NCI-H2227 treated with DMSO at 0.1 percent for 48 hours (cell line): ENCODE results near the gene FANCM.
"Not testable (repeated sequence)": the region's sequence is repeated elsewhere in the genome, so short reads cannot be mapped to it uniquely, and the experiment has no call there.

Experiments
- DNase-seq: peaks from one replicate; lab custom pipeline; 2025; lab: John Stamatoyannopoulos, UW

The FANCM gene

DNA sequence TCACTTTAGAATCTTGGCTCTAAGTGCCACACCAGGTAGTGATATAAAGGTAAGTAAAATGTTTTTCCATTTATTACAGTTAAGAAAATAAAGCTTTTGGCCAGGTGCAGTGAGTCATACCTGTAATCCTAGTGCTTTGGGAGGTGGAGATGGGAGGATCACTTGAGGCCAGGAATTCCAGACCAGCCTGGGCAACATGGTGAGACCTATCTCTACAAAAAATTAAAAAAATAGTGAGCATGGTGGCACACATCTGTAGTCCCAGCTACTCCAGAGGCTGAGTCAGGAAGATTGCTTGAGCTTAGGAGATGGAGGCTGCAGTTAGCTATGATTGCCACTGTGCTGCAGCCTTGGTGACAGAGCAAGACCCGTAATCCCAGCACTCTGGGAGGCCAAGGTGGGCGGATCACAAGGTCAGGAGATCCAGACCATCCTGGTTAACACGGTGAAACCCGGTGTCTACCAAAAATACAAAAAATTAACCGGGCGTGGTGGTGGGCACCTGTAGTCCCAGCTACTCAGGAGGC, 5.0 kb downstream of the FANCM start:
- DNase-seq: no peak

- not testable (repeated sequence) for DNase-seq
These were observed 6.4 kb downstream of the FANCM start for GRCh38 chr14:45142083-45142482.

DNA sequence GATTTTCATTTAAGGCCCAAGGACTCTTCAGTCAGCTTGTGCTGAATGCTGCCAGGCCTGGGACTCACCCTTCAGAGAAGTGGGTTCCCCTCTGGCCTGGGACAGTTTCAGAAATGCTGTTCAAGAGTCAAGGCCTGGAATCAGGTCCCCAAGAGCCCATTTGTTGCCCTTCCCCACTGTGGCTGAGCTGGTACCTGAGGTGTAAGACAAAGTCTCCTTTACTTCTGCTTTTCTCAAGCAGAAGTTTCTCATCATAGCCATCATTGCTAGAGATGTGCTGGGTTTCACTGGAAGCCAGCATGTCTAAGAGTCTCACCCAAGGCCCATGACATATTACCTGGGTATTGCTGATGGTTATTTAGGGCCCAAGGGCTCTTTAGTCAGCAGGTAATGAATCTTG, 8.9 kb downstream of the FANCM start:
- DNase-seq: no peak

GRCh38 chr14:45145214-45145613, 9.5 kb downstream of the FANCM start:
- DNase-seq: no peak

GRCh38 chr14:45149602-45150001, 13.9 kb downstream of the FANCM start:
- DNase-seq: no peak

- no peak for DNase-seq
These were observed 14.7 kb downstream of the FANCM start for GRCh38 chr14:45150386-45150890.

GRCh38 chr14:45156067-45156466, 20.3 kb downstream of the FANCM start:
- DNase-seq: no peak

DNA sequence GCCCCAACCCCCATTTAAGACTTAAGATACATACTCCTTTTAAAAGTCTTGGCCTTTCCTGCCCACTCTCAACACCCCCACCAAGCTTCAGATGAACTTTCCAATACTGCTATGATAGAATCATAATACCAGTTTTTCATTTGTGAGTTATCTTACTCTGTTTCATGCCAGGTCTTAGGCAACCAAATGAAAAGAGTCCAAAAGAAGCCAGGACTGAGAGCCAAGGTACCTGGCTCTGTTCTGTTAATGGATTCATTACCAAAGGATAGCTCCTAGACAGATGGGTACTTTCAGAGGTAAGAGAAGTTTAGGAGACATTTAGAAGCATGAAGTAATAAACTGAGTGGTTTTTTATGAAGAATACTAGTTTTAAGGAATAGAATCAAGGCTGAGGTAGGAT, 34.2 kb downstream of the FANCM start:
- DNase-seq: no peak

DNA sequence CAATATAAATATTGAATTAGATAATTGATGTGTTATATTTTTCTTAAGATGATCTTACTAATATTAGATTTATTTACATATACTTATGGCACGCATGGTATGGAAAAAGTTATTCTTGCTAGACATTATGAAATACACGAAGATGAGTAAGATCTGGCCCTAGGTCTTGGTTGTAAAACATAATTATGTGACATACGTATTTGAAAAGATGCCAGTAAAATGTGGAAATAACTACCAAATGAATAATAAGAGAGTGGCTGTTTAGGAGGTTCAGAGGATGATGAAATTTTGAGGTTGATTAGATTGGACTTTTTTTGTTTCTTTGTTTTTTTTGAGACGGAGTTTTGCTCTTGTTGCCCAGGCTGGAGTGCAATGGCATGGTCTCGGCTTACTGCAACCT, 41.3 kb downstream of the FANCM start:
- no peak for DNase-seq

DNA sequence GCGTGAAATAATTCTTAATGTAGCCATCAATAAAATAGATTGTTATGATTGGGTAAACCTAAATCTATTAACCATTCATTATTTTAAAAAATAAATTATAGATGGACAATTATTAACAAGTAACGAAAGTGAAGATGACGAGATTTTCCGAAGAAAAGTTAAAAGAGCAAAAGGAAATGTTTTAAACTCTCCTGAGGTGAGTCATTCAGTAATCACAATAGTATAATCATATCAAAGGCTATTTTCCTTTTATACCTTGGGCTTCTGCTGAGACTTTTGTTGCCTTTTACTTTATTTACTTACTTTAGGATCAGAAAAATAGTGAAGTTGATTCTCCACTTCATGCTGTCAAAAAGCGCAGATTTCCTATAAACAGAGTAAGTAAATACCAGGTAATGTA, 45.6 kb downstream of the FANCM start:
- no peak for DNase-seq

DNA sequence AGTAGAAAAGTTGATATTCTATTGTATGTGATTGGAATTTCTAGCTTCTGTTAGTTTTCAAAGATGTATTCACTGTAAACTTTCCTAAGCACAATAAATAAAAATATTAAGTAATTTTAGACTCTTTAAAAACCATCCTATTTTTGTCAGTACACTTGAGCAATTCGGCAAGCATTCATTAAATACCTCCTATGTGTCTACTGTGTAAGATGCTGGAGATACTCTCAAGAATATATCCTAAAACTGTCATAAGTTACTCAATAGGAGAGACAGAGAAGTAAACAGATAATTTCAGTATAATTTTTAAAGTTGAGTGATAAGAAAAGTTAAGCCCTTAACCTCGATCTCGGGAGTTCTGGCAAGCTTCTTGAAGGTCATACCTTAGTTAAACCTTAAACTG, 46.1 kb downstream of the FANCM start:
- DNase-seq: no peak

- no peak for DNase-seq
These were observed 49.5 kb downstream of the FANCM start for GRCh38 chr14:45185100-45185814.

- DNase-seq: no peak
These were observed 59.2 kb downstream of the FANCM start for GRCh38 chr14:45194964-45195363.

GRCh38 chr14:45198551-45198950, 62.8 kb downstream of the FANCM start:
- DNase-seq: no peak

DNA sequence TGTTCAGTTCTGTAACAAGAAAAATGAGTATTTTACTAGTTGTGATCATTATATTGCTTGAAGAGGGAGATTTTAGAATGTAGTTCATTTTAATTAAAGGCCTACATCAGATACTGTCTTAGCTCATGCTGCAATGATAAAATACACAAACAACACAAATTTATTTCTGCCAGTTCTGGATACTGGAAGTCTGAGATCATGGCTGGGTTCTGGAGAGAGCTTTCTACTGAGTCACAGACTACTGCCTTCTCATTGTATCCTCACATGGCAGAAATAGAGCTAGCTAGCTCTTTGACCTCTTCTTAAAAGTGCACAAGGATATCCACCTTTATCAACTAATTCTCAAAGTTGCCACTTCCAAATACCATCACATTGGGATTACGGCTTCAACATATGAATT, 63.5 kb downstream of the FANCM start:
- DNase-seq: no peak

DNA sequence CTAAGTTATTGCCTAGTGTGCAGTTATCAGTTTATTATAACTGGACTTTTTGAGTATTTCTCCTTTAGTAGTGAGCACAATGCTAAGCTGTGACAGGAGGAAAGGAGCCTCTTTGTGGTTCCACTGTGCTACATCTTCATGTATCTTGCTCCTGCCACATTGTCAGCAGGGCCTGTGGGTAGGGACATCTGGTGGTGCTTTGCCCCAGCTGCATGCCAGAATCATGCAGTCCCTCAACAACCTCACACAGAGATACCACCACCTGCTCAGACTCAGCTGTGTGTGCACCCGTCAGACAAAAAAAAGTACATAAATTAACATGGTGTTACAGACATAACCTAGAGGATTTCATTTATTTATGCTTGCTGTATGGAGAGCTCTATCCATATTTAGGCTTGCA, 66.2 kb downstream of the FANCM start:
- no peak for DNase-seq

DNA sequence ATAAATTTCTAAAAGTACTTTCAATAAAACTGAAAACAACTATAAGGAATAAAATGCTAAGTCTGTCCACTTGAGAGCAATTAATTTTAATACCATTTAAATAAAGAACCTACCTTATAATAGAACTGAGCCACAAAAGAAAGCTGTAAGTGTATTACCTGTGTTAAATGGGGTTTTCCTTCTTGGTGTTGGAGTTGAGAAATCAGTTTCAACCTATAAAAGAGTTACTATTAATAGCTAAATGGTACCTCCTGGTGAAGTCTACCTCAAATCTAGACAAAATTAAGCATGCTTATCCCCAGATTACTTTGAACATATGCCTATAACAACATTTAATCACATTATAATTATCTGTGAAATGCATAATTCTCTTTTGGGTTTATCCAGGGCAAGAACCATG, 68.5 kb downstream of the FANCM start:
- no peak for DNase-seq

GRCh38 chr14:45210159-45210558, 74.4 kb downstream of the FANCM start:
- DNase-seq: no peak

DNA sequence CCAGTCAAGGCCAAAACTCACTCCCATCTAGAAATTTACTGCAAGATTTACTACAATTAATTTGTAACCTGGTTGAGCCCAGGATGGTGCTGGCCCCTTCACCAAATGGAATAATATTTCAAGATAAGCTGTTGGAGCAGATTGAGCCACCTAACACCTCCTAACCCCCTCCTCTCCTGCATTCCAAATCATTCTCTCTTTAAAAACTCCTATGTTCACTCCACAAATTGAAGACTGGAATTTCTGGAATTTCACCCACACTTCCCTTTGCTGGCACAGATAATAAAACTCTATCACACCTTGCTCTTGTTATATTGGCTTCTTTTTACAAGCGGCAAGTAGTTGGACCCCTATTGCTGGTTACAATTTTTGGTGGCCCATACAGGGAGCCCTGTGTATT, 75.6 kb downstream of the FANCM start:
- DNase-seq: no peak

DNA sequence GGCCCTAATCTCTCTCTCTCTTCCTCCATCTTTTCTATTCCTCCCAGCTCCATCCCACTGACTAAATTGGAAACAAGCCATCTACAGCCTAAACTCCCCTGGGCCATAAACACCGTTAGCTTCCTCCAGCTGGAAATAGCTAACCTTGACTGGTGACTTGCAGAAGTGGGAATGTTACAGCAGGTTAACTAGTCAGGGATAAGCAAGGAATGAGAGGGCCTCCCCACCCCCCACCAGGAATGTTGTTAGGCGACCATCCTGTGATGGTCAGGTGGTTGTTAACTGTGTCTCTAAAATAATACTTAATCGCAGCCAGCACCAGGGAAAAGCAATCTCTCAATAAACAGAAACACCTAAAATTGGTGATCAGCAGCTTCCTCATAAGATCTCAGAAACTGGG, 76.5 kb downstream of the FANCM start:
- no peak for DNase-seq

DNA sequence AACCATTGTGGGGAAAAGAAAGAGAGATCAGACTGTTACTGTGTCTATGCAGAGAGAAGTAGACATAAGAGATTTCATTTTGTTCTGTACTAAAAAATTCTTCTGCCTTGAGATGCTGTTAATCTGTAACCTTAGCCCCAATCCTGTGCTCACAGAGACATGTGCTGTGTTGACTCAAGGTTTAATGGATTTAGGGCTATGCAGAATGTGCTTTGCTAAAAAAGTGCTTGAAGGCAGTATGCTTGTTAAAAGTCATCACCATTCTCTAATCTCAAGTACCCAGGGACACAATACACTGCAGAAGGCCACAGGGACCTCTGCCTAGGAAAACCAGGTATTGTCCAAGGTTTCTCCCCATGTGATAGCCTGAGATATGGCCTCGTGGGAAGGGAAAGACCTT, 78.0 kb downstream of the FANCM start:
- not testable (repeated sequence) for DNase-seq

DNA sequence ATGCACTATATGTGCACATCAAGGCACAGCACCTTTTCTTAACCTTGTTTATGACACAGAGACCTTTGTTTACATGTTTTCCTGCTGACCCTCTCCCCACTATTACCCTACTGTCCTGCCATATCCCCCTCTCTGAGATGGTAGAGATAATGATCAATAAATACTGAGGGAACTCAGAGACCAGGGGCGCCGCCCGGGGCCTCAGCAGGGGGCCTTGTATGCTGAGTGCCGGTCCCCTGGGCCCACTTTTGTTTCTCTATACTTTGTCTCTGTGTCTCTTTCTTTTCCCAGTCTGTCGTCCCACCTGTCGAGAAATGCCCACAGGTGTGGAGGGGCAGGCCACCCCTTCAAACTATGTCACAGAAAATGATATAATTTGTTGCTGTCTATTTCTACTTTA, 78.6 kb downstream of the FANCM start:
- DNase-seq: not testable (repeated sequence)

- DNase-seq: no peak
These were observed 86.9 kb downstream of the FANCM start for GRCh38 chr14:45222485-45223262.
